Gastroesophageal sphincter (tissue), 4 donors: ENCODE data around the gene EIF2AK2. TPM values are rescaled to one million over a fixed set of nuclear protein-coding genes. Genes with fewer than 3 reads are reported as not detected.

Experiments used
- ATAC-seq: fragments of 150-250 bp; one replicate; pipeline ENCODE4 v1.9.1; 2016; ENCODE audit warnings: mild to moderate bottlenecking, moderate library complexity
- H3K27ac ChIP-seq, 4 donors: fragments of 200-600 bp; sonication (generic) in 3 of 4; 1 replicate in 3 of 4; 2 replicates in 1 of 4; pipeline ENCODE4 v1.5.1; 2016 to 2019
- H3K27me3 ChIP-seq: fragments of 200-600 bp; sonication (generic); one replicate; pipeline ENCODE4 v1.5.1; 2019
- H3K36me3 ChIP-seq, 2 donors: fragments of 200-600 bp; sonication (generic); one replicate each; pipeline ENCODE4 v1.5.1; 2019; ENCODE audit warnings: control low read depth in 1 of 2
- H3K4me1 ChIP-seq, 3 donors: fragments of 200-600 bp; sonication (generic); 1 replicate in 2 of 3; 2 replicates in 1 of 3; pipeline ENCODE4 v1.5.1; 2016 to 2019; ENCODE audit warnings: control low read depth in 2 of 3
- H3K4me3 ChIP-seq, 2 donors: fragments of 200-600 bp; sonication (generic); one replicate each; pipeline ENCODE4 v1.5.1; 2019; ENCODE audit warnings: mild to moderate bottlenecking in 1 of 2, moderate library complexity in 1 of 2
- H3K9me3 ChIP-seq, 3 donors: fragments of 200-600 bp; sonication (generic); one replicate each; pipeline ENCODE4 v1.5.1; 2017 to 2019; ENCODE audit warnings: control low read depth in 2 of 3
- EP300 ChIP-seq: sonication (generic); formaldehyde crosslinking; IDR thresholded peaks from one replicate; pipeline ENCODE4 v1.6.1; 2017; ENCODE audit warnings: antibody characterized with exemption, mild to moderate bottlenecking
- POLR2A ChIP-seq, 2 donors: fragments of 450-650 bp; IDR thresholded peaks; one replicate each; pipeline ENCODE4 v1.6.1; 2017; ENCODE audit warnings: antibody characterized with exemption in 2 of 2, mild to moderate bottlenecking in 2 of 2, moderate library complexity in 1 of 2
- POLR2AphosphoS5 ChIP-seq: sonication (generic); formaldehyde crosslinking; IDR thresholded peaks from one replicate; pipeline ENCODE4 v1.6.1; 2017; ENCODE audit warnings: antibody characterized with exemption
- WGBS, 2 donors: methylation state at CpG; one replicate each; pipeline ENCODE4 v1.1.5; 2018; ENCODE audit warnings: low coverage in 1 of 2; 5-methylcytosine and 5-hydroxymethylcytosine counted together
- total RNA-seq, 4 donors: library from RNA; depleted of rRNA; stranded (reverse); fragments of >200 nt; gene quantifications; one replicate each; pipeline ENCODE4 v1.1.0, GENCODE V29; 2016
- TF ChIP-seq, protein P1 (sequence below), 4 experiments: fragments of 200-600 bp in 2 of 4; fragments of 450-650 bp in 2 of 4; sonication (generic) in 1 of 4; IDR thresholded peaks; one replicate each; pipeline ENCODE4 v1.5.1; 2017 to 2019; ENCODE audit warnings: antibody characterized with exemption in 4 of 4, mild to moderate bottlenecking in 2 of 4, moderate library complexity in 2 of 4

Gene EIF2AK2
- total RNA-seq, 4 donors from 2014 or later = 25.3 to 33.2 (median 29.9) TPM

DNA sequence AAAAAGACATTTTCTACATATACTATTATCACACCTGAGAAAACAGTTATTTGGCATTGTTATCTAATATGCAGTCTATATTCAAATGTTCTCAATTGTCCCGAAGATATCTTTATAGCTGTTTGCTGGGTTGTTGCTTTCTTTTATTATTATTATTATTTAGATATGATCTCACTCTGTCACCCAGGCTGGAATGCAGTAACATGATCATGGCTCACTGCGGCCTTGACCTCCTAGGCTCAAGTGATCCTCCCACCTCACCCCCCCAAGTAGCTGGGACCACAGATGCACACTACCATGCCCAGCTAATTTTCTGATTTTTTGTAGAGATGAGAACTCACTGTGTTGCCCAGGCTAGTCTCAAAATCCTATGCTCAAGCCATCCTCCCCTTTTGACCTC lies 52.6 kb downstream of the EIF2AK2 start:
- H3K27me3 ChIP-seq = no peaks in the 10 kb centered on the region
- no peaks in the 10 kb centered on the region for H3K4me1 ChIP-seq
- no peak for ATAC-seq
- 89 to 97% methylated on average over 2 of the region's 2 CpGs for WGBS, 2 donors
- TF ChIP-seq, protein P1, sequence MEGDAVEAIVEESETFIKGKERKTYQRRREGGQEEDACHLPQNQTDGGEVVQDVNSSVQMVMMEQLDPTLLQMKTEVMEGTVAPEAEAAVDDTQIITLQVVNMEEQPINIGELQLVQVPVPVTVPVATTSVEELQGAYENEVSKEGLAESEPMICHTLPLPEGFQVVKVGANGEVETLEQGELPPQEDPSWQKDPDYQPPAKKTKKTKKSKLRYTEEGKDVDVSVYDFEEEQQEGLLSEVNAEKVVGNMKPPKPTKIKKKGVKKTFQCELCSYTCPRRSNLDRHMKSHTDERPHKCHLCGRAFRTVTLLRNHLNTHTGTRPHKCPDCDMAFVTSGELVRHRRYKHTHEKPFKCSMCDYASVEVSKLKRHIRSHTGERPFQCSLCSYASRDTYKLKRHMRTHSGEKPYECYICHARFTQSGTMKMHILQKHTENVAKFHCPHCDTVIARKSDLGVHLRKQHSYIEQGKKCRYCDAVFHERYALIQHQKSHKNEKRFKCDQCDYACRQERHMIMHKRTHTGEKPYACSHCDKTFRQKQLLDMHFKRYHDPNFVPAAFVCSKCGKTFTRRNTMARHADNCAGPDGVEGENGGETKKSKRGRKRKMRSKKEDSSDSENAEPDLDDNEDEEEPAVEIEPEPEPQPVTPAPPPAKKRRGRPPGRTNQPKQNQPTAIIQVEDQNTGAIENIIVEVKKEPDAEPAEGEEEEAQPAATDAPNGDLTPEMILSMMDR (IDR thresholded peaks at IDR 0.05) = no peak
- TF ChIP-seq EP300 (no peak), POLR2AphosphoS5 (no peak), POLR2A (IDR thresholded peaks at IDR 0.05) (no peak)
- no peak overlapping the region for H3K27ac ChIP-seq
- peaks cover 4 to 98% of the 10 kb centered on the region in 2 donors for H3K36me3 ChIP-seq
- no peak overlapping the region for H3K4me3 ChIP-seq
- H3K9me3 ChIP-seq = no peaks in the 10 kb centered on the region

DNA sequence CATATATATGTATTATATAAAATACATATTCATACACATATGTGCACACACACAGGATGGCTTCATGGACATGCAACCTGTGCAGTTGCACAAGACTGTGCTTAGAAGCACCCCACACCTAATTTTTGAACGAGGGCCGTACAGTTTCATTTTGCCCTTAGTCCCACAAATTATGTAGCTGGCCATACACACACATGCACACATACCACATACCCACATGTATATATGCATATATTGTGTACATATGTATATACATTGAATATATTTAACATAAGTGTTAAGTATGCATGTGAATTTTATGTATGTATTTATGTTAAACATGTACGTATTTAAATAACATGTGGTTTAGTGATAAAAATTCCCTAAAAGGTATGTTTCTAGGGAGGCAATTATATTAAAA lies 54.2 kb downstream of the EIF2AK2 start:
- 70 to 88% methylated on average over 3 of the region's 3 CpGs for WGBS, 2 donors
- Histone ChIP-seq H3K9me3 (no peaks in the 10 kb centered on the region), H3K27ac (no peak overlapping the region), H3K27me3 (no peaks in the 10 kb centered on the region), H3K4me1 (no peaks in the 10 kb centered on the region), H3K36me3 (peaks cover 4 to 93% of the 10 kb centered on the region in 2 donors), H3K4me3 (no peak overlapping the region)
- no peak for ATAC-seq
- TF ChIP-seq, protein P1 (IDR thresholded peaks at IDR 0.05) = no peak
- TF ChIP-seq POLR2AphosphoS5 = no peak
- no peak for TF ChIP-seq POLR2A (IDR thresholded peaks at IDR 0.05)
- TF ChIP-seq EP300 = no peak

DNA sequence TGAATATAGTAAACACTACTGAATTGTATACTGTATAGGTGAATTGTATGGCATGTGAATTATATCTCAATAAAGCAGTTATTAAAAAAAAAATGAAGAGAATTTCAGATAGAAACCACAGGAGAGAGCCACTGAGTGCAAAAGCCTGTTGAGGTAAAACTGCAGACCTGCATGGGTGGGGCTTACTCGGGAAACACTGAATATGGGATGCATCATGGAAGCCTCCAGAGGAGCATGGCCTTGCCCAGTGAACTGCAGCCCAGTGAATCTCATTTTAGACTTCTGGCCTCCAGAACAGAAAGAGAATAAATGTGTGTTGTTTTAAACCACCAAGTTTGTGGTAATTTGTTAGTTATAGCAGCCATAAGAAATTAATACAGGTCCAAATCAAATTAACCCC lies 56.7 kb downstream of the EIF2AK2 start:
- ATAC-seq = no peak
- no peaks in the 10 kb centered on the region for H3K9me3 ChIP-seq
- peaks cover 0 to 92% of the 10 kb centered on the region in 2 donors for H3K36me3 ChIP-seq
- H3K27ac ChIP-seq = no peak overlapping the region
- WGBS, 2 donors = 50 to 82% methylated on average over 1 of the region's 1 CpG
- no peaks in the 10 kb centered on the region for H3K27me3 ChIP-seq
- TF ChIP-seq, protein P1 (IDR thresholded peaks at IDR 0.05) = no peak
- no peak for TF ChIP-seq POLR2A (IDR thresholded peaks at IDR 0.05)
- no peak for TF ChIP-seq POLR2AphosphoS5
- no peak for TF ChIP-seq EP300
- H3K4me3 ChIP-seq = no peak overlapping the region
- H3K4me1 ChIP-seq = no peaks in the 10 kb centered on the region

DNA sequence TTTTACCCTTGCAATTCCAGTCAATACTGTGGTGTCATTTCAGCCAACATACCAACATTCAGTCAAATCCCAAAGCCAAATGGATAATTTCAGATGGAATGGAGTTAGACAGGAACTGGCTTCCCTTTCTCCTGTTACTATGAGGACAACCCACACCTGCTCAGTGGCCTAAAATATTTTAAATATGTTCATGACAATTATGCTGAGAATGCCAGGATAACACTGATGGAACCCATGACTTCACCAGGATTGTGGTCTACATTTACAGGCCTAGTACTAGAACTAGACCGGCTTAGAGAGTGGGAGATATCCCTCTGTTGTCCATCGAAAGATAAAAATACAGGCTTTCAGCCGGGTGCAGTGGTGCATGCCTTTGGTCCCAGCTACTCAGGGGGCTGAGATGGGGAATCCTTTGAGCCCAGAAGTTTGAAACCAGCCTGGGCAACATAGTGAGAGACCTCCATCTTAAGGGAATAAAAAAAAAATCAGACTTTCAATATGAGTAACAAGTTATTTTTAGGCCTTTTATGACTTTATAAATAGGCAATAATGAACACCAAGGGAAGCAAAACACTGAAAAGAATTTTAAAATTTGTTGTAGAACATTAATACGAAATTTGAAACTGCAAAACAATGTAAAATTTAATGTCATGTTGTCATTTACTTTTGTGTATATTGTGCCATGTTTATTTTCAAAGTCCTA lies 58.2 kb downstream of the EIF2AK2 start:
- no peaks in the 10 kb centered on the region for H3K27me3 ChIP-seq
- H3K36me3 ChIP-seq = peaks cover 0 to 93% of the 10 kb centered on the region in 2 donors
- ATAC-seq = no peak
- WGBS, 2 donors = 81 to 83% methylated on average over 3 to 4 of the region's 4 CpGs
- no peaks in the 10 kb centered on the region for H3K9me3 ChIP-seq
- H3K27ac ChIP-seq = no peak overlapping the region
- no peak overlapping the region for H3K4me3 ChIP-seq
- no peak for TF ChIP-seq POLR2A (IDR thresholded peaks at IDR 0.05)
- TF ChIP-seq POLR2AphosphoS5 = no peak
- no peak for TF ChIP-seq EP300
- TF ChIP-seq, protein P1 (IDR thresholded peaks at IDR 0.05) = no peak
- H3K4me1 ChIP-seq = no peaks in the 10 kb centered on the region

DNA sequence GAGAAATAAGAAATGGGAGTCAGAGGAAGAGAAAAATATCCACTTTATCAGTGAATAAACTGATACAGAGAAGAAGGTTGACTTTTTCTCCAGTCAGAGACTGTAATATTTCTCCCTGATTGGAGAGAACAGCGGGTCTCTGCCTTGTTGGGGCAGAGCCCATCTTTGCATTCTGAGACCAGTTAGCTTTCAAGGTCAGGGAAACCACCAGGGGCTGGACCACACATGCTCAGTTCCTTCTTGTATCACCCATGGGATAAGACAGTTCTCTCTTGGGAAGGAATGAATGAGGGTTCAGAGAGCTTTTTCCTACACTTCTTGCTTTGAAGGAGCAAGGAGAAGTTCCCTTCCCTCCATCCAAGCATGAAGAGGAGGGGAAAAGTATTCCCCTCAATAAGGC lies 60.2 kb downstream of the EIF2AK2 start:
- Histone ChIP-seq H3K36me3 (peaks cover 0 to 90% of the 10 kb centered on the region in 2 donors), H3K4me3 (no peak overlapping the region), H3K9me3 (no peaks in the 10 kb centered on the region), H3K27ac (no peak overlapping the region), H3K27me3 (no peaks in the 10 kb centered on the region), H3K4me1 (no peaks in the 10 kb centered on the region)
- WGBS, 2 donors = 86 to 90% methylated on average over 1 of the region's 1 CpG
- ATAC-seq = no peak
- TF ChIP-seq POLR2A (IDR thresholded peaks at IDR 0.05) (no peak), POLR2AphosphoS5 (no peak), EP300 (no peak)
- TF ChIP-seq, protein P1 (IDR thresholded peaks at IDR 0.05) = no peak
